ENCODE data around the gene G6PC1. TPM values are rescaled to one million over a fixed set of nuclear protein-coding genes. Genes with fewer than 3 reads are reported as not detected.

Gene G6PC1
- total and polyA plus RNA-seq, 2 of the 13 experiments (the other 11 are each of a cell fraction or from before 2014, with no cell fraction given), result 1.7 to 37.9 TPM

DNA sequence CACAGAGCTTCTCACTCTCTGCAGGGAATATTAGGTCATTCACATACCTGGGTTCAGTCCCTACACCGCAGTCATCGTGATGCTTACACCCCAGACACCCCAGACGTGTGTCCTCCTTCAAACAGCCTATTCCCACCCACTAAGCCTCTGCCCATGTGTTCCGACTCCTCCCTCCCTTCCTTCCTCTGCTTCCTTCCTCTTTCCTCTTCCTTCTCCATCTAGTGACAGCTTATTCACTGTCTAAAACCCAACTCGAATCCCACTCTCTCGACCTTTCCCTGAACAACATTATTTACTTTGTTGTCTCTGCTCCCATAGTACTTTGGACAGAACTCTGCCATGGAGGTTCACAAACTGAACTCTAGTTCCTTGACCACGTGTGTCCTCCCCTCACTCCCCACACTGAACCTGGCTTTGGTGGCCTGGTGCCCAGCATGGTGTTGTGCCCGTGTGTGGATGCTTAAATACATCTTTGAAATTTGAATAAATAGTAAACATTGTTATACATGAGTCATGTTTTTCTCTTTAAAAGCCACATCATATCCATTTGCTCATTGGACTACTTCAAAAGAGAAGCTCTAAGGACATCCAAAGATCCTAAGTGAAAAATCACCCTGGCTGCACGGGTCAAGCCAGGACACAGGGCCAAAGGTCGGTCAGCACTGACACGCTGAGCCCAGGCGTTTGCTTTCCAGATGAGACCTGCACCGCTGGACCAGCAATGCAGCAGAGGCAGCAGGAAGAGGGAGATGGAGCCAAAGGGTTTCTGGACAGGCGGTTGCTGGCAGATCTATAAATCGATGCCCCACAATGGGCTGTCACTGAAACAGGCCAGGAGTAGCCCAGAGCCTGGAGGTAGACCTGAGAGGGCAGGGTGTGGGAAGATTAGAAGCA is 14.1 kb upstream of the G6PC1 start:
- H2AFZ ChIP-seq (ENCODE audit: low read length), result no peak overlapping the region
- peak overlapping the region; percentile 65 for H3K27ac ChIP-seq (ENCODE audit: extremely low read length, insufficient read depth, low read length)
- peak overlapping the region; percentile 64 for H3K4me2 ChIP-seq (ENCODE audit: low read depth, low read length)
- in situ Hi-C loops (cut with HindIII; ENCODE audit: extremely low pct_ligation_motif_present, low pct_unique_long_range_greater_than_20kb), result no loop called here
- H3K4me1 ChIP-seq (ENCODE audit: insufficient read depth, low read length), result peaks cover 96% of the 10 kb centered on the region
- WGBS (ENCODE audit: low lambda C conversion rate), result under 1% methylated on average over 15 of the region's 15 CpGs
- peak; percentile 60 for FAIRE-seq
- intact Hi-C loops (cut with micrococcal nuclease; ENCODE audit: unreplicated experiment), result loop anchor here (1.0 kb wide), 1 partner anchor 34 kb away; no protein-coding TSS in a partner anchor
- ChIA-PET POLR2A (interaction anchor here (0.6 to 3.6 kb wide), 21 partner anchors 8 to 399 kb away, joined by 3 to 21 read pairs (median 5); partner anchors contain the start of genes BECN1, CNTD1, COA3 and PSME3), CTCF (ENCODE audit: low intra/inter-chr PET ratio, low total read pairs) (no interaction called here)
- H3K36me3 ChIP-seq (replicated peaks in 1 of 2; ENCODE audit: control insufficient read depth in 1 of 2, insufficient read depth in 2 of 2, low read length in 2 of 2), result no peaks in the 10 kb centered on the region
- no peaks in the 10 kb centered on the region for H4K20me1 ChIP-seq (ENCODE audit: insufficient read depth, low read length)
- peak; percentile 78 for ATAC-seq
- H3K4me3 ChIP-seq (replicated peaks in 1 of 3; ENCODE audit: insufficient read depth in 1 of 3, low read depth in 2 of 3, low read length in 3 of 3), result peak overlapping the region in 1 of 3 experiments; percentile 49; a peak in 2 of 6 replicates
- peak; percentile 72 for DNase-seq (ENCODE audit: low spot score)
- H3K79me2 ChIP-seq (ENCODE audit: insufficient read depth, low read length), result no peaks in the 10 kb centered on the region
- BruUV-seq (replicated peaks), result no TSS peak
- H3K27me3 ChIP-seq (ENCODE audit: control insufficient read depth in 1 of 2, insufficient read depth in 2 of 2, low read length in 2 of 2), result no peaks in the 10 kb centered on the region
- H3K9ac ChIP-seq (ENCODE audit: insufficient read depth, low read depth, low read length), result peak overlapping the region; percentile 50
- no peaks in the 10 kb centered on the region for H3K9me3 ChIP-seq (ENCODE audit: low read length)
- TF ChIP-seq ZFP41 (CRISPR knock-in tag; IDR thresholded peaks at IDR 0.05; ENCODE audit: borderline replicate concordance), result peak; percentile 59; the same call in 1 of the 2 replicates
- no peak for TF ChIP-seq RBM39 (IDR thresholded peaks at IDR 0.05; ENCODE audit: low read depth, low read length, poor library complexity, severe bottlenecking)
- 0 out of 2 replicates have a peak, but pooled peaks have one; percentile 20 for TF ChIP-seq ZNF547 (CRISPR knock-in tag; IDR thresholded peaks at IDR 0.05)
- TF ChIP-seq NFIC (IDR thresholded peaks at IDR 0.05; ENCODE audit: low read length), result peak; percentile 80; the same call in 1 of the 2 replicates
- TF ChIP-seq STAT5B (CRISPR knock-in tag; IDR thresholded peaks at IDR 0.05), result no peak
- TF ChIP-seq, protein P1, sequence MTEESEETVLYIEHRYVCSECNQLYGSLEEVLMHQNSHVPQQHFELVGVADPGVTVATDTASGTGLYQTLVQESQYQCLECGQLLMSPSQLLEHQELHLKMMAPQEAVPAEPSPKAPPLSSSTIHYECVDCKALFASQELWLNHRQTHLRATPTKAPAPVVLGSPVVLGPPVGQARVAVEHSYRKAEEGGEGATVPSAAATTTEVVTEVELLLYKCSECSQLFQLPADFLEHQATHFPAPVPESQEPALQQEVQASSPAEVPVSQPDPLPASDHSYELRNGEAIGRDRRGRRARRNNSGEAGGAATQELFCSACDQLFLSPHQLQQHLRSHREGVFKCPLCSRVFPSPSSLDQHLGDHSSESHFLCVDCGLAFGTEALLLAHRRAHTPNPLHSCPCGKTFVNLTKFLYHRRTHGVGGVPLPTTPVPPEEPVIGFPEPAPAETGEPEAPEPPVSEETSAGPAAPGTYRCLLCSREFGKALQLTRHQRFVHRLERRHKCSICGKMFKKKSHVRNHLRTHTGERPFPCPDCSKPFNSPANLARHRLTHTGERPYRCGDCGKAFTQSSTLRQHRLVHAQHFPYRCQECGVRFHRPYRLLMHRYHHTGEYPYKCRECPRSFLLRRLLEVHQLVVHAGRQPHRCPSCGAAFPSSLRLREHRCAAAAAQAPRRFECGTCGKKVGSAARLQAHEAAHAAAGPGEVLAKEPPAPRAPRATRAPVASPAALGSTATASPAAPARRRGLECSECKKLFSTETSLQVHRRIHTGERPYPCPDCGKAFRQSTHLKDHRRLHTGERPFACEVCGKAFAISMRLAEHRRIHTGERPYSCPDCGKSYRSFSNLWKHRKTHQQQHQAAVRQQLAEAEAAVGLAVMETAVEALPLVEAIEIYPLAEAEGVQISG (CRISPR knock-in tag; IDR thresholded peaks at IDR 0.05), result peak; percentile 85
- peak; percentile 100 for TF ChIP-seq RXRA (CRISPR knock-in tag; IDR thresholded peaks at IDR 0.05)
- no peak for TF ChIP-seq ZNF256 (CRISPR knock-in tag; conservative IDR thresholded peaks at IDR 0.05)
- no peak for TF ChIP-seq GABPA (IDR thresholded peaks at IDR 0.05; ENCODE audit: low read depth, low read length)
- no peak; the same call in 1 of the 2 replicates for TF ChIP-seq GABPA (CRISPR knock-in tag; IDR thresholded peaks at IDR 0.05; ENCODE audit: low read depth)
- TF ChIP-seq POGZ (CRISPR knock-in tag; IDR thresholded peaks at IDR 0.05), result peak; percentile 60; the same call in 1 of the 2 replicates
- no peak for TF ChIP-seq ZNF720 (CRISPR knock-in tag; IDR thresholded peaks at IDR 0.05)
- peak; percentile 91 for TF ChIP-seq PPARG (CRISPR knock-in tag; conservative IDR thresholded peaks at IDR 0.05)
- TF ChIP-seq CEBPZ (IDR thresholded peaks at IDR 0.05; ENCODE audit: low read length), result no peak
- TF ChIP-seq ZBTB38 (CRISPR knock-in tag; IDR thresholded peaks at IDR 0.05), result peak; percentile 43; the same call in 1 of the 2 replicates
- TF ChIP-seq ZNF597 (CRISPR knock-in tag; IDR thresholded peaks at IDR 0.05), result no peak
- TF ChIP-seq ZSCAN12 (CRISPR knock-in tag; IDR thresholded peaks at IDR 0.05), result no peak

Measured in HepG2 (cell line).